WERI-Rb-1 (cell line): Measurements from ENCODE around the gene TMEM131L.
"Not testable (repeated sequence)": the region's sequence is repeated elsewhere in the genome, so short reads cannot be mapped to it uniquely, and the experiment has no call there.

Experiments used
- DNase-seq: peaks from one replicate; pipeline ENCODE4 v3.0.0-alpha.2; 2020
- H3K27ac ChIP-seq: fragments of 250-450 bp; sonication (Bioruptor Pico); 2 replicates; pipeline ENCODE4 v1.5.1; 2020; ENCODE audit warnings: mild to moderate bottlenecking, moderate library complexity
- H3K27me3 ChIP-seq: fragments of 250-450 bp; sonication (Bioruptor Pico); 2 replicates; pipeline ENCODE4 v1.5.1; 2021; ENCODE audit warnings: mild to moderate bottlenecking, low read depth, moderate library complexity; ENCODE audit not compliant: insufficient read depth, severe bottlenecking
- H3K36me3 ChIP-seq: fragments of 250-450 bp; sonication (Bioruptor Pico); 2 replicates; pipeline ENCODE4 v1.5.1; 2020; ENCODE audit warnings: mild to moderate bottlenecking, moderate library complexity
- H3K4me3 ChIP-seq: 2 replicates; pipeline ENCODE4 v1.5.1; 2011; ENCODE audit warnings: low read depth, mild to moderate bottlenecking, control low read depth, low read length
- H3K9me3 ChIP-seq: fragments of 250-450 bp; sonication (Bioruptor Pico); 2 replicates; pipeline ENCODE4 v1.5.1; 2021; ENCODE audit warnings: mild to moderate bottlenecking, moderate library complexity; ENCODE audit not compliant: severe bottlenecking
- CTCF ChIP-seq: IDR thresholded peaks from 2 replicates; pipeline ENCODE4 v1.5.1; 2011; ENCODE audit warnings: low read depth, mild to moderate bottlenecking, control low read depth, inconsistent platforms, low read length

TMEM131L gene

GRCh38 chr4:153655002-153655541 lies 188.9 kb downstream of the TMEM131L start:
- Histone ChIP-seq H3K27ac (no peak overlapping the region), H3K27me3 (peaks cover 2% of the 10 kb centered on the region), H3K4me3 (no peak overlapping the region), H3K9me3 (no peaks in the 10 kb centered on the region), H3K36me3 (no peaks in the 10 kb centered on the region)
- no peak for DNase-seq
- no peak for TF ChIP-seq CTCF

DNA sequence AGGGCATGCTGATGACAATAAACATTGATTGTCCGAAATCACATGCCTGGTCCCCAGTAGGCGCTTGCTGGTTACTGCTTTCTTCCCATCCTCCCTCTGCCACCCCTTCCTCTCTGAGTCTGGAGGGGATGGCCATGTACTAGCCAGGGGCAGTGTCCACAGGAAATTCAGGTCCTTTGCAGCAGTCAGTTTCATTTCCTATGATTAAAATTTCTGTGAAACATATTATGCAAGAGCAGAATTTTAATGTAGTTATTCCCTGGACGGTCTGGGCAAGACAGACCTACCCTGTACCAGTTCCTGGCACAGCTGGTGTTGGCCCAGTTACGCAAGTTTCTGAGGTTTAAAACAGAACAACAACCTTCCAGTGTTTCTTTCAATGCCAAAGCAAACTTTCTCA lies 189.8 kb downstream of the TMEM131L start:
- peaks cover 2% of the 10 kb centered on the region for H3K27me3 ChIP-seq
- no peak overlapping the region for H3K4me3 ChIP-seq
- no peak for TF ChIP-seq CTCF
- no peak for DNase-seq
- H3K27ac ChIP-seq, result no peak overlapping the region
- no peaks in the 10 kb centered on the region for H3K9me3 ChIP-seq
- H3K36me3 ChIP-seq, result no peaks in the 10 kb centered on the region

GRCh38 chr4:153661215-153661822 lies 195.2 kb downstream of the TMEM131L start:
- H3K27ac ChIP-seq, result no peak overlapping the region
- no peak for DNase-seq
- H3K36me3 ChIP-seq, result no peaks in the 10 kb centered on the region
- H3K4me3 ChIP-seq, result no peak overlapping the region
- peaks cover 2% of the 10 kb centered on the region for H3K27me3 ChIP-seq
- TF ChIP-seq CTCF, result no peak
- H3K9me3 ChIP-seq, result no peaks in the 10 kb centered on the region

- Histone ChIP-seq H3K27me3 (peaks cover 2% of the 10 kb centered on the region), H3K36me3 (no peaks in the 10 kb centered on the region), H3K4me3 (no peak overlapping the region), H3K27ac (no peak overlapping the region), H3K9me3 (no peaks in the 10 kb centered on the region)
- TF ChIP-seq CTCF, result no peak
- no peak for DNase-seq
These were observed 195.7 kb downstream of the TMEM131L start for GRCh38 chr4:153661908-153662307.

- no peak for TF ChIP-seq CTCF
- no peak for DNase-seq
- H3K4me3 ChIP-seq, result no peak overlapping the region
- H3K9me3 ChIP-seq, result no peaks in the 10 kb centered on the region
- H3K27ac ChIP-seq, result no peak overlapping the region
- no peaks in the 10 kb centered on the region for H3K36me3 ChIP-seq
- peaks cover 8% of the 10 kb centered on the region for H3K27me3 ChIP-seq
These were observed 197.5 kb downstream of the TMEM131L start for GRCh38 chr4:153663667-153664066.

- not testable (repeated sequence) for H3K4me3 ChIP-seq, H3K36me3 ChIP-seq, H3K9me3 ChIP-seq, H3K27me3 ChIP-seq, DNase-seq, H3K27ac ChIP-seq
These were observed 200.3 kb downstream of the TMEM131L start for GRCh38 chr4:153666505-153666904.
